Esophagus muscularis mucosa (tissue), 4 donors: ENCODE results near the gene BAD.

ENCODE experiments used
- EP300 ChIP-seq: sonication (generic); formaldehyde crosslinking; IDR thresholded peaks from one replicate; pipeline ENCODE4 v1.6.1; 2017; ENCODE audit warnings: antibody characterized with exemption
- POLR2A ChIP-seq: fragments of 450-650 bp; IDR thresholded peaks from one replicate; pipeline ENCODE4 v1.6.1; 2017; ENCODE audit warnings: antibody characterized with exemption, moderate library complexity, mild to moderate bottlenecking, low read depth
- POLR2AphosphoS5 ChIP-seq, 2 donors: sonication (generic); formaldehyde crosslinking; IDR thresholded peaks; one replicate each; pipeline ENCODE4 v1.6.1; 2017; ENCODE audit warnings: antibody characterized with exemption in 2 of 2
- TF ChIP-seq, protein P1 (sequence below), 3 experiments: fragments of 200-600 bp in 2 of 3; fragments of 450-650 bp in 1 of 3; sonication (generic) in 2 of 3; IDR thresholded peaks; one replicate each; pipeline ENCODE4 v1.5.1; 2017 to 2019; ENCODE audit warnings: antibody characterized with exemption in 3 of 3, mild to moderate bottlenecking in 2 of 3, moderate library complexity in 1 of 3

DNA sequence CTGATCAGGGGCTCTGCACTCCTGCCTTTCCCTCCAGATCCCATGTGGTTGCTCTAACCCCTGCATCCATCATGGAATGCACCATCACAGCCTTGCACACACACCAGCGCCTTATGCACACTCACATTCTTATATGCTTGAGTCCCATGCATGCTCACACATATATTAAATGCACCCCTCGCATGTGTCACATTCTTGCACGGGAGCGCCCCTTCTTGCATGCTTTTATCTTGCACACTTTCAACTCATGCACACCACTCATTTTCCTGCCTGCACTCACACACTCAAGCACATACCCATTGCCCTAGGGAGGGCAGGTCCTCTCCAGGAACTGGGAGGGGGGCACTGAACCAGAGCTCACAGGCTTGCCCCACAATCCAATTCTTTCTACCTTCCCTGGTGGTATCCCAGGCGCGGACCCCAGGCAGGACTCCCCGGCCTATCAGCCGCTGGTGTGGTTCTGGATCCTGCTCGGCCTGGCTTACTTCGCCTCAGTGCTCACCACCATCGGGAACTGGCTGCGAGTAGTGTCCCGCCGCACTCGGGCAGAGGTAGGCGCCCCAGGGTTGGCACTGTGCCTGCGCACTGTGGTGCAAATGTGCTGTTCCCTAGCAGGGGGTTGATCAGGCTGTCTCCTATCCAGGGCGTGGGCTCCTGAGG, 13.4 kb upstream of the BAD start:
- TF ChIP-seq, protein P1, sequence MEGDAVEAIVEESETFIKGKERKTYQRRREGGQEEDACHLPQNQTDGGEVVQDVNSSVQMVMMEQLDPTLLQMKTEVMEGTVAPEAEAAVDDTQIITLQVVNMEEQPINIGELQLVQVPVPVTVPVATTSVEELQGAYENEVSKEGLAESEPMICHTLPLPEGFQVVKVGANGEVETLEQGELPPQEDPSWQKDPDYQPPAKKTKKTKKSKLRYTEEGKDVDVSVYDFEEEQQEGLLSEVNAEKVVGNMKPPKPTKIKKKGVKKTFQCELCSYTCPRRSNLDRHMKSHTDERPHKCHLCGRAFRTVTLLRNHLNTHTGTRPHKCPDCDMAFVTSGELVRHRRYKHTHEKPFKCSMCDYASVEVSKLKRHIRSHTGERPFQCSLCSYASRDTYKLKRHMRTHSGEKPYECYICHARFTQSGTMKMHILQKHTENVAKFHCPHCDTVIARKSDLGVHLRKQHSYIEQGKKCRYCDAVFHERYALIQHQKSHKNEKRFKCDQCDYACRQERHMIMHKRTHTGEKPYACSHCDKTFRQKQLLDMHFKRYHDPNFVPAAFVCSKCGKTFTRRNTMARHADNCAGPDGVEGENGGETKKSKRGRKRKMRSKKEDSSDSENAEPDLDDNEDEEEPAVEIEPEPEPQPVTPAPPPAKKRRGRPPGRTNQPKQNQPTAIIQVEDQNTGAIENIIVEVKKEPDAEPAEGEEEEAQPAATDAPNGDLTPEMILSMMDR (IDR thresholded peaks at IDR 0.05), result no peak
- TF ChIP-seq POLR2AphosphoS5 (IDR thresholded peaks at IDR 0.05), result no peak
- TF ChIP-seq POLR2A, result no peak
- no peak for TF ChIP-seq EP300
